ENCODE measurements around the gene C14orf93.

C14orf93 gene

GRCh38 chr14:23013054-23013748, 3.3 kb upstream of the C14orf93 start:
- Histone ChIP-seq H3K9me2 (replicated peaks; ENCODE audit: low read depth, low read length) (no peaks in the 10 kb centered on the region), H3K4me1 (ENCODE audit: insufficient read depth, low read length, poor library complexity, severe bottlenecking) (peaks cover 18% of the 10 kb centered on the region), H3K36me3 (ENCODE audit: insufficient read depth, low read length) (no peaks in the 10 kb centered on the region), H3K27me3 (ENCODE audit: insufficient read depth, low read length, poor library complexity, severe bottlenecking) (no peaks in the 10 kb centered on the region), H3K79me2 (ENCODE audit: insufficient read depth, low read length) (peaks cover 15% of the 10 kb centered on the region), H4K20me1 (ENCODE audit: insufficient read depth, low read length, poor library complexity, severe bottlenecking) (no peaks in the 10 kb centered on the region), H2AFZ (ENCODE audit: low read length) (no peak overlapping the region), H3F3A (ENCODE audit: low read depth) (peaks cover 5% of the 10 kb centered on the region), H3K4me3 (ENCODE audit: low read length, poor library complexity, severe bottlenecking) (no peak overlapping the region), H3K9me3 (ENCODE audit: insufficient read depth, low read depth, low read length) (no peaks in the 10 kb centered on the region), H3K9ac (ENCODE audit: low read depth, low read length, poor library complexity, severe bottlenecking) (no peak overlapping the region), H3K4me2 (ENCODE audit: low read depth, low read length, poor library complexity, severe bottlenecking) (no peak overlapping the region)
- no peak for TF ChIP-seq CTCF (conservative IDR thresholded peaks at IDR 0.05; ENCODE audit: low read length)
- TF ChIP-seq EZH2phosphoT487 (IDR thresholded peaks at IDR 0.05; ENCODE audit: borderline replicate concordance), result no peak

- no peaks in the 10 kb centered on the region for H3K9me2 ChIP-seq (replicated peaks; ENCODE audit: low read depth, low read length)
- peak overlapping the region; percentile 96 for H3K4me3 ChIP-seq (ENCODE audit: low read length, poor library complexity, severe bottlenecking)
- TF ChIP-seq EZH2phosphoT487 (IDR thresholded peaks at IDR 0.05; ENCODE audit: borderline replicate concordance) (no peak), CTCF (conservative IDR thresholded peaks at IDR 0.05; ENCODE audit: low read length) (no peak)
- H2AFZ ChIP-seq (ENCODE audit: low read length), result peak overlapping the region; percentile 92
- H3K9ac ChIP-seq (ENCODE audit: low read depth, low read length, poor library complexity, severe bottlenecking), result peak overlapping the region; percentile 85
- H3F3A ChIP-seq (ENCODE audit: low read depth), result peaks cover 7% of the 10 kb centered on the region
- H4K20me1 ChIP-seq (ENCODE audit: insufficient read depth, low read length, poor library complexity, severe bottlenecking), result no peaks in the 10 kb centered on the region
- H3K27me3 ChIP-seq (ENCODE audit: insufficient read depth, low read length, poor library complexity, severe bottlenecking), result no peaks in the 10 kb centered on the region
- no peaks in the 10 kb centered on the region for H3K9me3 ChIP-seq (ENCODE audit: insufficient read depth, low read depth, low read length)
- peaks cover 46% of the 10 kb centered on the region for H3K4me1 ChIP-seq (ENCODE audit: insufficient read depth, low read length, poor library complexity, severe bottlenecking)
- H3K4me2 ChIP-seq (ENCODE audit: low read depth, low read length, poor library complexity, severe bottlenecking), result peak overlapping the region; percentile 82
- H3K36me3 ChIP-seq (ENCODE audit: insufficient read depth, low read length), result no peaks in the 10 kb centered on the region
- peaks cover 36% of the 10 kb centered on the region for H3K79me2 ChIP-seq (ENCODE audit: insufficient read depth, low read length)
Measured at GRCh38 chr14:23009483-23009938, 432 bp downstream of the C14orf93 start.

- Histone ChIP-seq H3K36me3 (ENCODE audit: insufficient read depth, low read length) (no peaks in the 10 kb centered on the region), H3K9me2 (replicated peaks; ENCODE audit: low read depth, low read length) (no peaks in the 10 kb centered on the region), H3K4me2 (ENCODE audit: low read depth, low read length, poor library complexity, severe bottlenecking) (peak overlapping the region; percentile 82), H3F3A (ENCODE audit: low read depth) (peaks cover 7% of the 10 kb centered on the region), H3K4me3 (ENCODE audit: low read length, poor library complexity, severe bottlenecking) (peak overlapping the region; percentile 96), H4K20me1 (ENCODE audit: insufficient read depth, low read length, poor library complexity, severe bottlenecking) (no peaks in the 10 kb centered on the region), H2AFZ (ENCODE audit: low read length) (no peak overlapping the region), H3K9me3 (ENCODE audit: insufficient read depth, low read depth, low read length) (no peaks in the 10 kb centered on the region), H3K79me2 (ENCODE audit: insufficient read depth, low read length) (peaks cover 36% of the 10 kb centered on the region), H3K4me1 (ENCODE audit: insufficient read depth, low read length, poor library complexity, severe bottlenecking) (peaks cover 46% of the 10 kb centered on the region), H3K9ac (ENCODE audit: low read depth, low read length, poor library complexity, severe bottlenecking) (peak overlapping the region; percentile 85), H3K27me3 (ENCODE audit: insufficient read depth, low read length, poor library complexity, severe bottlenecking) (no peaks in the 10 kb centered on the region)
- TF ChIP-seq EZH2phosphoT487 (IDR thresholded peaks at IDR 0.05; ENCODE audit: borderline replicate concordance) (no peak), CTCF (conservative IDR thresholded peaks at IDR 0.05; ENCODE audit: low read length) (no peak)
Measured at GRCh38 chr14:23008831-23009230, 1.1 kb downstream of the C14orf93 start.
